ENCODE data around the gene GABRR3.

GABRR3 gene

DNA sequence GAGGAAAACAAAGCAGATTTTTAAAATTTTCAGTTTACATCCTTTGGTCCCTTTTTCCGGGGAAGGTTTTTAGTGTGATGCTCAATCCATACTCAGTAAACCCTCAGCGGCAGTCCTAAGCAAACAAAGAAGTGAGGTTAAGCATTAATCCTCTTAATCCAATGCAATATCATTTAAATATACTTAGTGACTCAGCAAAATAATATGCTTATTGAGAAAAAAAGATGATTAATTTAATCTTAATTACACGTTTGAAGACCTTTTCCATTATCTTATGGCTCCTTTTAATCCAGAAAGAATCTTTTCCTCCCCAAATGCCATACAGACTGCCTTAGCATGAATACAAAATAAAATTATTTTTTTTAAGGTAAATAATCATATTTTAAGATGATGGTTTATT is at the start of gene GABRR3:
TSS of gene GABRR3 (minus strand) at position 108 of the 400 bp plus-strand sequence. CDS start 328 bp downstream, outside the sequence.
- H3K4me3 ChIP-seq (ENCODE audit: low read depth, low read length) = no peak within 1 kb of the TSS
- no peak for DNase-seq (ENCODE audit: low read depth)
- TF ChIP-seq, protein P1, sequence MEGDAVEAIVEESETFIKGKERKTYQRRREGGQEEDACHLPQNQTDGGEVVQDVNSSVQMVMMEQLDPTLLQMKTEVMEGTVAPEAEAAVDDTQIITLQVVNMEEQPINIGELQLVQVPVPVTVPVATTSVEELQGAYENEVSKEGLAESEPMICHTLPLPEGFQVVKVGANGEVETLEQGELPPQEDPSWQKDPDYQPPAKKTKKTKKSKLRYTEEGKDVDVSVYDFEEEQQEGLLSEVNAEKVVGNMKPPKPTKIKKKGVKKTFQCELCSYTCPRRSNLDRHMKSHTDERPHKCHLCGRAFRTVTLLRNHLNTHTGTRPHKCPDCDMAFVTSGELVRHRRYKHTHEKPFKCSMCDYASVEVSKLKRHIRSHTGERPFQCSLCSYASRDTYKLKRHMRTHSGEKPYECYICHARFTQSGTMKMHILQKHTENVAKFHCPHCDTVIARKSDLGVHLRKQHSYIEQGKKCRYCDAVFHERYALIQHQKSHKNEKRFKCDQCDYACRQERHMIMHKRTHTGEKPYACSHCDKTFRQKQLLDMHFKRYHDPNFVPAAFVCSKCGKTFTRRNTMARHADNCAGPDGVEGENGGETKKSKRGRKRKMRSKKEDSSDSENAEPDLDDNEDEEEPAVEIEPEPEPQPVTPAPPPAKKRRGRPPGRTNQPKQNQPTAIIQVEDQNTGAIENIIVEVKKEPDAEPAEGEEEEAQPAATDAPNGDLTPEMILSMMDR (IDR thresholded peaks at IDR 0.05; ENCODE audit: insufficient read depth, low read depth, low read length, missing control alignments) = no peak

DNA sequence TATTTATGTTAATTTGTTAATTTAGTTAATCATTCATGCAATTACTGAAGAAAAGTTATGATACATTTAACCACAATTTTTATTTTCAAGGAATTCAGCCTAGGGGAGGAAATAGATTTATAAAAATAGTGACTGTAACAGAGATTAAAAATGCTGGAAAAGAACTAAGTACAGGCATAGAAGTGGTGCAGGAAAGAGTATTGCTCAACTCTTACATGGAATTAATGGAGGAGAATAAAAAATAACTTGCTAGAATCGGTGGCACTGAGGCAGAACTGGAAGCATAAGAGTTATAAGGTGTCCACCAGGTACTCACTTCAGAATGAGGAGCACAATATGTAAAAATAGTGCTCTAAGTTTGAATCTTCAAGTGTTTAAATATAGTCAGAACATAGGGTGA is 38.4 kb upstream of the GABRR3 start:
- TF ChIP-seq, protein P1 (IDR thresholded peaks at IDR 0.05; ENCODE audit: insufficient read depth, low read depth, low read length, missing control alignments) = no peak
- no peak overlapping the region for H3K4me3 ChIP-seq (ENCODE audit: low read depth, low read length)
- no peak for DNase-seq (ENCODE audit: low read depth)

DNA sequence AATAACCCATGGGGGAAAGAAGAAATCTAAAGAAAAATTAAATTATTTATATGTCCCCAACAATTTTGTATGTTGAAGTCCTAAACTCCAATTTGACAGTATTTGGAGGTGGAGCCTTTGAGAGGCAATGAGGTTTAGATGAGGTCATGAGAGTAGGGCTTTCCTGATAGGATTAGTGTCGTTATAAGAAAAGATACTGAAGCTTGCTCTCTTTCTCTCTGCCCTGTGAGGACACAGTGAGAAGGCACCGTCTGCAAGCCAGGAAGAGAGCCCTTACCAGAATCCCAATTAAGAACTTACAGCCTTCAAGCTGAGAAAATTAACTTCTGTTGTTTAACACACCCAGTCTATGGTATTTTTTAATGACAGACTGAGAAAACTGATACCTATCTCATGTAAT is 35.7 kb upstream of the GABRR3 start:
- no peak overlapping the region for H3K4me3 ChIP-seq (ENCODE audit: low read depth, low read length)
- DNase-seq (ENCODE audit: low read depth) = no peak
- TF ChIP-seq, protein P1 (IDR thresholded peaks at IDR 0.05; ENCODE audit: insufficient read depth, low read depth, low read length, missing control alignments) = no peak

DNA sequence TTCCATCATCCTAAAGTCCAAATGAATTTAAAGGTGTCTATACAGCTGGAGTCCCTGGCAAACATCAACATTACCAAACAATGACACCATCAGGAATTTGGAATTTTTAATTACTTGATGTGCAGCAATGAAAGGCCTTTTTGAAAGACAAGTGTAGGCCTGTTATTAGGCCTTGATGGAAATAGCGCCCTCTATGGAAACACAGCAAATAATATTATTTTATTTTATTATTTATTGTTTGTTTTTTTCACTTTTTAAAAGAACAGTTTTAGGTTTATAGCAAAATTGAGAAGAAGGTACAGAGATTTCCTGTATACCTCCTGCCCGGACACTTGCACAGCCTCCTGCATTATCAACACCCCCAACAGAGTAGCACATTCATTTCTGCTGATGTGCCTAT is 33.7 kb upstream of the GABRR3 start:
- no peak overlapping the region for H3K4me3 ChIP-seq (ENCODE audit: low read depth, low read length)
- TF ChIP-seq, protein P1 (IDR thresholded peaks at IDR 0.05; ENCODE audit: insufficient read depth, low read depth, low read length, missing control alignments) = no peak
- no peak for DNase-seq (ENCODE audit: low read depth)

DNA sequence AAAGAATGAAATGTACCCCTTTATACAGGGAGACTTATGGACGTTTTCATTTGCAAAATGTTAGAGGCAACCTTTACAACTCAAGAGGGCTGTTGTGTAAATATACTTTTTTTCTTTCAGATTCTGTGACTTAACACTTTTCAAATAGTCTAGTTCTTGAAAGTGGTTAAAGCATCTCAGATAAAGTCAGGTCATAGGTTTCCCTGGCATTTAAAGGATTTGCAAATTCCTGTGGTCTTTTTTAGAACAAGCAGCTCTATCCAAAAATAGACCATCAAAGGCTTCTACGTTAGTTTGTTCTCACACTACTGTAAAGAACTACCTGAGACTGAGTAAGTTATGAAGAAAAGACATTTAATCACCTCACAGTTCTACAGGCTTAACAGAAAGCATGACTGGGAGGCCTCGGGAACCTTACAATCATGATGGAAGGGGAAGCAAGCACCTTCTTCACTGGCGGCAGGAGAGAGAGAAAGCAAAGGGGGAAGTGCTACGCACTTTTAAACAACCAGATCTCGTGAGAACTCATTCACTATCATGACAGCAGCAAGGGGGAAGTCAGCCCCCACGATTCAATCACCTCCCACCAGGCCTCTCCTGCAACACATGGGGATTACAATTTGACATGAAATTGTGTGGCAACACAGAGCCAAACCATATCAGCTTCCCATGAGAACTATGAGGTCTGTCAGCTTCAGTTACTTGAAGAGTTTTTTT is 23.3 kb upstream of the GABRR3 start:
- TF ChIP-seq, protein P1 (IDR thresholded peaks at IDR 0.05; ENCODE audit: insufficient read depth, low read depth, low read length, missing control alignments) = no peak
- peak; percentile 8 for DNase-seq (ENCODE audit: low read depth)
- no peak overlapping the region for H3K4me3 ChIP-seq (ENCODE audit: low read depth, low read length)

DNA sequence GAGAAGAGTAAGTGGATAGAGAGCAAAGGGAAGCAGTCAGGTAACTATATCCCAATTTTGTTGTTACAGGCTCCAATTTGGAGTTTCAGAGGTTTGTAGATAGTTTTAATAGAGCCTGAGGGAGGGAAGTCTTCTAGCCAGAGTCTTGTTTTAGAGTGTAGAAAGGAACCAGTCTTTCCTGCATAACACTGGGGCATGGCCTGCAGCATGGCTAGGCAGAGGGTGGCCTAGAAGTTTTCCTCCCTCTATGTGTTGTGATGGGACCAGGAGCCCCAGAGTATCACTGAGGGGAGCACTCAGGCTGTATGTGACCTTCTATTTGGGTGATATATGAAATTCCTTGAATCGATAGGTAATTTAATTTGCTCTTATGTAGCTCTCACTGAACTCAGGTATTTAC is 22.5 kb upstream of the GABRR3 start:
- DNase-seq (ENCODE audit: low read depth) = no peak
- TF ChIP-seq, protein P1 (IDR thresholded peaks at IDR 0.05; ENCODE audit: insufficient read depth, low read depth, low read length, missing control alignments) = no peak
- H3K4me3 ChIP-seq (ENCODE audit: low read depth, low read length) = no peak overlapping the region

DNA sequence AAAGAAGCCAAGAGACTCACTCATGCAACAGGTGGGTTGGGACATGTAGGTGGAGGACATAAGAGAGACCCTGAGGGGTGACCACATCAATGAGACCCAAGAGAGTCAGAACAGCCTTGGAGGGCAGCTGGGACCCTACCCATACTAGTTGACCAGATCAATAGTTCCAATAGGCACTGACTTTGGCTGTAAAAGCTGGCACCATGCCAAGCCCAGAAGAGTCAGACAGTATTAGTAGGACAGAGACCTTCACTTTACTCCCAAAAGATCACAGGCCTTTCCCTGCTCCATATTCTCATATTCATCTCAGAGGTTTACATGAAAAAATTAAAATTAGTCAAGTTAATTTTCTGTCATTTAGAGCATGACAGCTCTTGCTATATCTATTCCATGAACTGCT is 20.9 kb upstream of the GABRR3 start:
- TF ChIP-seq, protein P1 (IDR thresholded peaks at IDR 0.05; ENCODE audit: insufficient read depth, low read depth, low read length, missing control alignments) = no peak
- no peak overlapping the region for H3K4me3 ChIP-seq (ENCODE audit: low read depth, low read length)
- DNase-seq (ENCODE audit: low read depth) = no peak
